HFFc6 (cell line): ENCODE results near the gene SLC45A1. TPM values are rescaled to one million over a fixed set of nuclear protein-coding genes. Genes with fewer than 3 reads are reported as not detected.

Experiments
- DNase-seq: peaks from one replicate; pipeline ENCODE4 v3.0.0-alpha.2; 2018
- H3K27ac Mint-ChIP-seq: 2 replicates; pipeline ENCODE4 v1.8.0; 2020; ENCODE audit warnings: mild to moderate bottlenecking, mixed read lengths
- H3K27me3 Mint-ChIP-seq: 2 replicates; pipeline ENCODE4 v1.8.0; 2021; ENCODE audit warnings: mild to moderate bottlenecking, moderate library complexity, mixed read lengths; ENCODE audit not compliant: insufficient read depth
- H3K36me3 Mint-ChIP-seq: 2 replicates; pipeline ENCODE4 v1.8.0; 2021; ENCODE audit warnings: low read depth, mixed read lengths
- H3K4me1 Mint-ChIP-seq: 2 replicates; pipeline ENCODE4 v1.8.0; 2020; ENCODE audit warnings: low read depth, mixed read lengths
- H3K4me3 Mint-ChIP-seq: 2 replicates; pipeline ENCODE4 v1.8.0; 2020; ENCODE audit warnings: mild to moderate bottlenecking, moderate library complexity, mixed read lengths
- H3K9me3 Mint-ChIP-seq: 2 replicates; pipeline ENCODE4 v1.8.0; 2020; ENCODE audit warnings: mild to moderate bottlenecking, mixed read lengths
- total RNA-seq, 6 experiments: library from RNA; stranded (reverse); fragmentation: NEBNext Ultra II Directional; extraction: Animal tissue kit (Norgen Biotek cat#: 25700); gene quantifications; 2 replicates in 1 of 6; 3 replicates in 5 of 6; pipeline ENCODE4 v1.2.3, GENCODE V29; 2021
- TF ChIP-seq, protein P1 (sequence below): fragments of 200-600 bp; sonication (generic); IDR thresholded peaks from 2 replicates; pipeline ENCODE4 v1.5.0; 2021; ENCODE audit warnings: antibody characterized with exemption, mild to moderate bottlenecking

SLC45A1 gene
- total RNA-seq, 6 experiments from 2014 or later: 1.3 to 2.0 (median 1.6) TPM

DNA sequence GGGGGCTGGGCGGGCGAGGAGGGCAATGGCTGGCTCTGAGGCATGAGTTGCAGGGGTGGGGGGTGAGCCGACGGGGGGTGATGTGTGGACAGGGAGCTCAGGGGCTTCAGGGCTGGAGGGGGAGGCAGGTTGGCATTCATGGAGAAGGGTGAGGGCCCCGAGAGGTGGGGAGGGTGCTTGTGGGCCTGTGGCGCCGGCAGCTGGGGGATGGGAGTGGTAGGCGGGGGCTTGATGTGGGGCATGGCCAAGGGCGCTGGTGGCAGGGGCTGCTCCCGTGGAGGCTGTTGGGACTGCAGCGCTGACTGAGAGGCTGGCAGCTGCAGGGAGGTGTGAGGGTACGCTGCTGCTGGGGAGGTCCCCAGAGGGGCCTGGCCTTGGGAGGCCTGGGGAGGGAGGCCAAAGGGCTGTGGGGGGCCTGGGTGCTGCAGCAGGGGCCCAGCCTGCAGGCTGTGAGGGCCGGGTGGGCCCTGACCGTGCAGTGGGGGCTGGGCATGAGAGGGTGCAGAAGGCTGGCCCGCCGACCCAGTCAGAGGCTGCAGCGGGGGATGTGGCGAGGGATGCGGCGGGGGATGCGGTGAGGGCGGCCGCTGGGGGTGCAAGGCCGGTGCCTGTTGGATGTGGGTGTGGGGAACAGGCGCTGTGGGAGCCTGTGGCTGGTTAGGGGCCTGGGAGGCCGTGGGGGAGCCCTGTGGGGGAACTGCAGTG lies 42.7 kb downstream of the SLC45A1 start:
- TF ChIP-seq, protein P1, sequence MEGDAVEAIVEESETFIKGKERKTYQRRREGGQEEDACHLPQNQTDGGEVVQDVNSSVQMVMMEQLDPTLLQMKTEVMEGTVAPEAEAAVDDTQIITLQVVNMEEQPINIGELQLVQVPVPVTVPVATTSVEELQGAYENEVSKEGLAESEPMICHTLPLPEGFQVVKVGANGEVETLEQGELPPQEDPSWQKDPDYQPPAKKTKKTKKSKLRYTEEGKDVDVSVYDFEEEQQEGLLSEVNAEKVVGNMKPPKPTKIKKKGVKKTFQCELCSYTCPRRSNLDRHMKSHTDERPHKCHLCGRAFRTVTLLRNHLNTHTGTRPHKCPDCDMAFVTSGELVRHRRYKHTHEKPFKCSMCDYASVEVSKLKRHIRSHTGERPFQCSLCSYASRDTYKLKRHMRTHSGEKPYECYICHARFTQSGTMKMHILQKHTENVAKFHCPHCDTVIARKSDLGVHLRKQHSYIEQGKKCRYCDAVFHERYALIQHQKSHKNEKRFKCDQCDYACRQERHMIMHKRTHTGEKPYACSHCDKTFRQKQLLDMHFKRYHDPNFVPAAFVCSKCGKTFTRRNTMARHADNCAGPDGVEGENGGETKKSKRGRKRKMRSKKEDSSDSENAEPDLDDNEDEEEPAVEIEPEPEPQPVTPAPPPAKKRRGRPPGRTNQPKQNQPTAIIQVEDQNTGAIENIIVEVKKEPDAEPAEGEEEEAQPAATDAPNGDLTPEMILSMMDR: no peak
- DNase-seq: no peak
- peaks cover 19% of the 10 kb centered on the region for H3K36me3 Mint-ChIP-seq
- peaks cover 1% of the 10 kb centered on the region for H3K27me3 Mint-ChIP-seq
- H3K4me1 Mint-ChIP-seq: no peaks in the 10 kb centered on the region
- H3K9me3 Mint-ChIP-seq: no peaks in the 10 kb centered on the region
- no peak overlapping the region for H3K4me3 Mint-ChIP-seq
- no peak overlapping the region for H3K27ac Mint-ChIP-seq

DNA sequence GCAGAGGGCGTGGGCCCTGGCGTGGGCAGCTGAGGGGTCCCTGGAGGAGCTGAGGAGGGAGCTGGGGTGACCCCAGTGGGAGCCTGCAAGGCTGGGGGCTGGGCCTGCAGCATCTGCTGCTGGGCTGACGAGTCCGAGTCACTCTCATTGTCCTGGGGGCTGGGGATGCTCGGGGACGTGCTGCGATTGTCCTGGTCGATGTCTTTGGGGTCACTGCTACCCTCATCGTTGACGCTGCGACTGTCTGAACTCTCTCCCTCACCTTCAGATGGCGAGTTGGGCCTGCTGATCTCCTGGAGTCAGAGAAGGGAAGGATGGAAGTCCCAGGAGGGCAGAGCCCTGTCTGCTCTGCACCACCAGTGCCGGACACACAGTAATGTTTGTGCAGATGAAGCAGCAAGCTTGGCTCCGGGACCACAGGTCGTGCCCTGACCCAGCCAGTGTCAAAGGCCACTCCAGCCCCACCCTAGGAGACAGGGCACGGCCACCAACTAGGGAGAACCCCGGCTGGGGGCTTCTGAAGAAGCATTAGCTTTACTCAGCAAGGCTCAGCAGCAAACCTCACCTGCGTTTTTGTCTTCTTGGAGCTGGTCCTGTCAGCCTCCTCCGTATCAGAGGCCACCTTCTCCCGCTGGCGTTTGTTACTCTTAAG lies 43.4 kb downstream of the SLC45A1 start:
- H3K4me1 Mint-ChIP-seq: no peaks in the 10 kb centered on the region
- H3K4me3 Mint-ChIP-seq: no peak overlapping the region
- H3K36me3 Mint-ChIP-seq: peaks cover 20% of the 10 kb centered on the region
- H3K9me3 Mint-ChIP-seq: no peaks in the 10 kb centered on the region
- no peak for DNase-seq
- TF ChIP-seq, protein P1: no peak
- H3K27me3 Mint-ChIP-seq: peaks cover 1% of the 10 kb centered on the region
- no peak overlapping the region for H3K27ac Mint-ChIP-seq

- Mint-ChIP-seq H3K9me3 (no peaks in the 10 kb centered on the region), H3K27ac (peak overlapping the region; percentile 12; the same call in 1 of the 2 replicates), H3K4me1 (peaks cover 9% of the 10 kb centered on the region; the same call in 1 of the 2 replicates), H3K27me3 (peaks cover 1% of the 10 kb centered on the region), H3K36me3 (peaks cover 20% of the 10 kb centered on the region), H3K4me3 (no peak overlapping the region)
- TF ChIP-seq, protein P1: no peak
- no peak for DNase-seq
These were observed 44.8 kb downstream of the SLC45A1 start for GRCh38 chr1:8362701-8363101.

DNA sequence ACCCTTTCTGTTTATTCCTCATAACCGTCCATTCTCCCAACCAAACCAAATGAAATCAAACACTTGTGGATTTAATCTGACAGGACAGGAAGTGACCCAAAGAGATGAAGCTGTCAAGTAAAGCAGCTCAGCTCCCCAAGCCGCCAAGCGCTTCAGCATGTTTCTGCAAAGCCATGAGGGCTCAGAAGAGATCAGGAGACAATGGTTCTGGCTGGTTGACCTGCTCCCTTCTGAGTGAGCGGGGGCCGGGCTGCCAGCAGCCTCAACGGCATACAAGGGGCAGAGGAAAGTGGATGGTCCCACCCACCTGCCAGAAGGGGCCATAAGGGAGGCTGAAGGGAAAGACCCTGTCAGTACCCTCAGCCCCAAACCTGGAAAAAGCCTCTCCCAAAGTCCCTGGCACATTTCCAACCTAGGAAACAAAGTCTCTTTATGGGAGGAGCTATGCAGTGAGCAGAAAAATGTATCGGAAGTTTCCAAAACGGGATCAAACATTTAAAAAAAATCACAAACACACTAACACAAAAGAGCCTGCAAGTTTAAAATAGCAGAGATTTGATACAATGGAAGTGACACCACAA lies 45.4 kb downstream of the SLC45A1 start:
- Mint-ChIP-seq H3K27me3 (peaks cover 1% of the 10 kb centered on the region), H3K4me3 (no peak overlapping the region), H3K9me3 (no peaks in the 10 kb centered on the region), H3K4me1 (peaks cover 13% of the 10 kb centered on the region; the same call in 1 of the 2 replicates), H3K36me3 (peaks cover 16% of the 10 kb centered on the region), H3K27ac (no peak overlapping the region)
- TF ChIP-seq, protein P1: no peak
- no peak for DNase-seq

DNA sequence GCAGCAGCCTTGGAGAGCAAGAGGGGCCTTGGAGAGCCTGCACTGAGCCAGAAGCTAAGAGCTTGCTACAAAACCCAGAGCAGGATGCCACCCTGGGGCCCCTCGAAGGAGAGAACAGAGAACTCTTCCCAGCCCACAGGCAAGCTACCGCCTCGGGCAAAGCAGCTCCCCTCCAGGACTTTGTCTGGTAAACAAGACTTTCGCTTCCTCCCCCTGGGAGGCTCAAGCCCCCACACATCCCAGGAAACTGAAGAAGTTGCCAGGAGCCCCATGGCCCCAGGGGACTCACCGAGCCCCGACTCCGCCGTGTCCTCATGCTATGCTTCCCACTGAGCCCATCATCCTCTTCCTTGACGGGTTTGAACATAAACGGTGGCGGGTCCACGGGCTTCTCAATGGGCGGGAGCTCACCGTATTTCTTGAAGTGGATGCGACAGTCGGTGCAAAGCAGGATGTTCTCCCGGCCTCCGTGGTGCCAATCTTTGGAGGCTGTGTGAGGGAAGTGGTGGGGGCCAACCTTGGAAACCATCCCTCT lies 45.9 kb downstream of the SLC45A1 start:
- no peak for DNase-seq
- H3K27me3 Mint-ChIP-seq: peaks cover 1% of the 10 kb centered on the region
- TF ChIP-seq, protein P1: no peak
- no peak overlapping the region for H3K27ac Mint-ChIP-seq
- no peak overlapping the region for H3K4me3 Mint-ChIP-seq
- no peaks in the 10 kb centered on the region for H3K9me3 Mint-ChIP-seq
- peaks cover 13% of the 10 kb centered on the region; the same call in 1 of the 2 replicates for H3K4me1 Mint-ChIP-seq
- H3K36me3 Mint-ChIP-seq: peaks cover 16% of the 10 kb centered on the region
